Measurements from ENCODE around the gene BDH1. TPM values are rescaled to one million over a fixed set of nuclear protein-coding genes. Genes with fewer than 3 reads are reported as not detected.

The BDH1 gene
- total and polyA plus RNA-seq, 2 experiments from 2014 or later = 61.8 to 62.9 TPM

DNA sequence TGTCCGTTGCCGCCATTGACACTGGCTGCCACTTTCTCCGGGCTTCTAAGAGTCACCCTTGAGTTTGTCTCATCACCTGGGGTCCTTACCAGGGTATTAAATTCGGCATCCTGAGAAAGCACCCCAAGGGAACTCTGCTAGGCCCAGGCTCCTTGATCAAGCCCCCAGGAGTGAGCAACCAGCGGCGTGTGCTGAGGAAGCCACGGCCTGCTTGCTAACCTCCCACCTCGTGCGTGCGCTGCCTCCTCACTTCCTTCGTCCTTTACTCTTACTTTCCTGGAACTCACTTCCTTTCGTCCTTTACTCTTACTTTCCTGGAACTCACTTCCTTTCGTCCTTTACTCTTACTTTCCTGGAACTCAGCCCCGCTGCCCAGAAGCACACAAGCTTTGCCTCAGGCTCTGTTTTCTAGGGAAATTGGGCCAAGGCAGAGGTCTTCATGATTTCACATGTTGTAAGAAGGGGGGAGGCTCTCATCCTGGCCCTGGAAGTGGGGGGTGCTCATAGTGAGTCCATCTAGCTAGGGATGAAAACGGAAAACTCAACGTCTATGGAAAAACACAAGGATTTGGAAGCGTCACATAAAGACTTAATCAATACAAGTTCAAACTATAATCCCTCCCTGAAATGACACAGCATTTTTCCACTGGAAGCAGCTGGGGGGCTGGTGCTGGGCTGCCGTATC is 36.7 kb upstream of the BDH1 start:
- Histone ChIP-seq H2AFZ (no peak overlapping the region), H3K36me3 (replicated peaks; ENCODE audit: insufficient read depth, low read depth) (no peaks in the 10 kb centered on the region), H3K27me3 (no peaks in the 10 kb centered on the region), H3K9me2 (replicated peaks; ENCODE audit: insufficient read depth) (no peaks in the 10 kb centered on the region), H3K4me2 (no peak overlapping the region), H3K9me3 (ENCODE audit: low read depth) (no peaks in the 10 kb centered on the region), H4K20me1 (ENCODE audit: insufficient read depth, poor library complexity, severe bottlenecking) (no peaks in the 10 kb centered on the region), H3K79me2 (no peaks in the 10 kb centered on the region), H3K27ac (peak overlapping the region; percentile 64), H3K4me1 (ENCODE audit: insufficient read depth) (peaks cover 28% of the 10 kb centered on the region), H3K4me3 (no peak overlapping the region)
- TF ChIP-seq, protein P1, sequence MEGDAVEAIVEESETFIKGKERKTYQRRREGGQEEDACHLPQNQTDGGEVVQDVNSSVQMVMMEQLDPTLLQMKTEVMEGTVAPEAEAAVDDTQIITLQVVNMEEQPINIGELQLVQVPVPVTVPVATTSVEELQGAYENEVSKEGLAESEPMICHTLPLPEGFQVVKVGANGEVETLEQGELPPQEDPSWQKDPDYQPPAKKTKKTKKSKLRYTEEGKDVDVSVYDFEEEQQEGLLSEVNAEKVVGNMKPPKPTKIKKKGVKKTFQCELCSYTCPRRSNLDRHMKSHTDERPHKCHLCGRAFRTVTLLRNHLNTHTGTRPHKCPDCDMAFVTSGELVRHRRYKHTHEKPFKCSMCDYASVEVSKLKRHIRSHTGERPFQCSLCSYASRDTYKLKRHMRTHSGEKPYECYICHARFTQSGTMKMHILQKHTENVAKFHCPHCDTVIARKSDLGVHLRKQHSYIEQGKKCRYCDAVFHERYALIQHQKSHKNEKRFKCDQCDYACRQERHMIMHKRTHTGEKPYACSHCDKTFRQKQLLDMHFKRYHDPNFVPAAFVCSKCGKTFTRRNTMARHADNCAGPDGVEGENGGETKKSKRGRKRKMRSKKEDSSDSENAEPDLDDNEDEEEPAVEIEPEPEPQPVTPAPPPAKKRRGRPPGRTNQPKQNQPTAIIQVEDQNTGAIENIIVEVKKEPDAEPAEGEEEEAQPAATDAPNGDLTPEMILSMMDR (IDR thresholded peaks at IDR 0.05; ENCODE audit: poor library complexity) = no peak
- TF ChIP-seq EZH2 (IDR thresholded peaks at IDR 0.05; ENCODE audit: borderline replicate concordance) (no peak), EZH2phosphoT487 (IDR thresholded peaks at IDR 0.05; ENCODE audit: low read depth, severe bottlenecking, unreplicated experiment) (no peak)
- 90% methylated on average over 18 of the region's 18 CpGs for WGBS (ENCODE audit: low lambda C conversion rate, missing lambda C conversion rate)
- no peak for DNase-seq (ENCODE audit: low spot score)

DNA sequence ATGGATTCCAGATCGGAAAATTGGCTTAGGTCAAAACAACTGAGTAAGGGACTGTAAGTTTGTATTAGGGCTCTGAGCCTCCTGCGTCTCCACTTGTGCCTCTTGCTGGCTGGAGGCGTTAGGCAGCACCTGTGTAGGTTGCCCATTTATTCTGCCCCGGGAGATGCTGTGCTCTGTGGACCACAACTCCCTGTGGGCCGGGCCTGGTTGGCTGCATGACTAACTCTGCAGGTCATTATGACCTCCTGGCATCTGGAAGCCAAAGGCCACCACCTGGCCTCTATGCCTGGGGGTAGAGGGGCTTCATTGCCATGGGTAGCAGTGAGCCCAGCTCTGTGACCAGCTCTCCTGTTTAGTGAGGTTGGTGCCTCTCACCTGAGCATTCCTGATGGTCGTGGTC is 36.0 kb upstream of the BDH1 start:
- peaks cover 25% of the 10 kb centered on the region for H3K4me1 ChIP-seq (ENCODE audit: insufficient read depth)

DNA sequence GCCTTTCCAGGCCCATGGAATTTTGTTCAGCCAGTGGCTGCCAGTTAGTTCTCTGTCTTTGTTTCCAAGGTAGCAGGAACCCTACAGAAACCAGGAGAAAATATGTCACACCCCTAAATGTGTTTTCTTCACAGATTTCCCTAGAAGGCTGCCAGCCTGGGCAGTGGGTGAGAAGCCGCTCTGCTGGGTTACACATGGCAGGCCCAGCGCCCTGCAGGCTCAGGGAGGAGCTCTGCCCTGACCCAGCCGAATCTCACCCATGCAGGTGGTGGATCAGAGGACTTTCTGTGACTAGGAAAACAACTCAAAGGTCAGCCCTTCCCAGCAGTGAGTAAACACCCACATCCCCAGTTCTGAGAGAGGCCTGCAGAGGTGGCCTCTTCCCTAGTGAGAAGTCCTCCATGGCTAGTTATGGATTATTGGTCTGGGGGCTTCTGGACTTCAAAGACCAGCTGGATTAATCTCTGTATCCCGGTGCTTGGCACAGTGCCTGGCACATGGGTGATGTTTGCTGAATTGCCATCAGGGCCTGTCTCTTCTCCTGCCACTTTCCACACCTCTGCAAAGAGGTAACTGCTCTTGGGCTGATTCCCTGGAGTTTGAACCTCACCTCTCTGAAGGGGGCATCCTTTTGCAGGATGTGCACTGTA is 34.7 kb upstream of the BDH1 start:
- DNase-seq (ENCODE audit: low spot score) = peak; percentile 81
- Histone ChIP-seq H3K9me3 (ENCODE audit: low read depth) (no peaks in the 10 kb centered on the region), H3K79me2 (no peaks in the 10 kb centered on the region), H3K4me1 (ENCODE audit: insufficient read depth) (peaks cover 19% of the 10 kb centered on the region), H3K4me3 (no peak overlapping the region), H3K9me2 (replicated peaks; ENCODE audit: insufficient read depth) (no peaks in the 10 kb centered on the region), H3K27me3 (no peaks in the 10 kb centered on the region), H3K4me2 (peak overlapping the region; percentile 31), H4K20me1 (ENCODE audit: insufficient read depth, poor library complexity, severe bottlenecking) (no peaks in the 10 kb centered on the region), H2AFZ (no peak overlapping the region), H3K27ac (peak overlapping the region; percentile 97), H3K36me3 (replicated peaks; ENCODE audit: insufficient read depth, low read depth) (no peaks in the 10 kb centered on the region)
- TF ChIP-seq, protein P1 (IDR thresholded peaks at IDR 0.05; ENCODE audit: poor library complexity) = no peak
- TF ChIP-seq EZH2 (IDR thresholded peaks at IDR 0.05; ENCODE audit: borderline replicate concordance) (no peak), EZH2phosphoT487 (IDR thresholded peaks at IDR 0.05; ENCODE audit: low read depth, severe bottlenecking, unreplicated experiment) (no peak)
- 51% methylated on average over 4 of the region's 4 CpGs for whole genome bisulfite sequencing (ENCODE audit: low lambda C conversion rate, missing lambda C conversion rate)

More for the DNA sequence above, 36.0 kb upstream of the BDH1 start:
- Histone ChIP-seq H3K27ac (peak overlapping the region; percentile 97), H3K9me3 (ENCODE audit: low read depth) (no peaks in the 10 kb centered on the region), H3K27me3 (no peaks in the 10 kb centered on the region), H3K4me2 (no peak overlapping the region), H3K4me3 (no peak overlapping the region), H3K36me3 (replicated peaks; ENCODE audit: insufficient read depth, low read depth) (no peaks in the 10 kb centered on the region), H3K9me2 (replicated peaks; ENCODE audit: insufficient read depth) (no peaks in the 10 kb centered on the region), H4K20me1 (ENCODE audit: insufficient read depth, poor library complexity, severe bottlenecking) (no peaks in the 10 kb centered on the region), H3K79me2 (no peaks in the 10 kb centered on the region), H2AFZ (no peak overlapping the region)
- WGBS (ENCODE audit: low lambda C conversion rate, missing lambda C conversion rate) = 86% methylated on average over 6 of the region's 6 CpGs
- TF ChIP-seq, protein P1 (IDR thresholded peaks at IDR 0.05; ENCODE audit: poor library complexity) = no peak
- DNase-seq (ENCODE audit: low spot score) = no peak

All from hepatocyte (in vitro differentiated cells).